WERI-Rb-1 (cell line): ENCODE data around the gene FBXW8.

Experiments
- DNase-seq: peaks from one replicate; pipeline ENCODE4 v3.0.0-alpha.2; 2020
- H3K27ac ChIP-seq: fragments of 250-450 bp; sonication (Bioruptor Pico); 2 replicates; pipeline ENCODE4 v1.5.1; 2020; ENCODE audit warnings: mild to moderate bottlenecking, moderate library complexity
- H3K27me3 ChIP-seq: fragments of 250-450 bp; sonication (Bioruptor Pico); 2 replicates; pipeline ENCODE4 v1.5.1; 2021; ENCODE audit warnings: mild to moderate bottlenecking, low read depth, moderate library complexity; ENCODE audit not compliant: insufficient read depth, severe bottlenecking
- H3K36me3 ChIP-seq: fragments of 250-450 bp; sonication (Bioruptor Pico); 2 replicates; pipeline ENCODE4 v1.5.1; 2020; ENCODE audit warnings: mild to moderate bottlenecking, moderate library complexity
- H3K4me3 ChIP-seq: 2 replicates; pipeline ENCODE4 v1.5.1; 2011; ENCODE audit warnings: low read depth, mild to moderate bottlenecking, control low read depth, low read length
- H3K9me3 ChIP-seq: fragments of 250-450 bp; sonication (Bioruptor Pico); 2 replicates; pipeline ENCODE4 v1.5.1; 2021; ENCODE audit warnings: mild to moderate bottlenecking, moderate library complexity; ENCODE audit not compliant: severe bottlenecking
- TF ChIP-seq, protein P1 (sequence below): IDR thresholded peaks from 2 replicates; pipeline ENCODE4 v1.5.1; 2011; ENCODE audit warnings: low read depth, mild to moderate bottlenecking, control low read depth, inconsistent platforms, low read length

FBXW8 gene

DNA sequence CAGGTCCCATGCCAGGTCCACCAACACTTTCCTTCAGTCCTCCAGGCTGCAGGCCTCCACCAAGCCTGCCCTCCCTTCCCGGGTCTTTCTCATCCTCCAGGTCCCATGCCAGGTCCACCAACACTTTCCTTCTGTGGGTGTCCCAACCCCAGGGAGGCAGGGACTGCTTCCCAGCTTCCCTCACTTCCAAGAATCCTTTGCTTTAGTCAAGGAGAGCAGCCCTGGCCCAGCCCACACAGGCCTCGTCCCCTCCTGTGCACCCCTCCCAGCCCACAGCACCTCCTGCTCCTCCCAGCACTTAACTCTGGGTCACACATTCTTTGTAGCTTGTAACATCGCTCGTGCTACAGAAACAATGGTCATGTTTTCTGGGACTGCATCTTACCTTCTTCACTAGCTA lies 115.6 kb downstream of the FBXW8 start:
- no peak overlapping the region for H3K27ac ChIP-seq
- no peaks in the 10 kb centered on the region for H3K9me3 ChIP-seq
- no peaks in the 10 kb centered on the region for H3K27me3 ChIP-seq
- no peak for DNase-seq
- H3K36me3 ChIP-seq: peaks cover 34% of the 10 kb centered on the region
- H3K4me3 ChIP-seq: no peak overlapping the region
- TF ChIP-seq, protein P1, sequence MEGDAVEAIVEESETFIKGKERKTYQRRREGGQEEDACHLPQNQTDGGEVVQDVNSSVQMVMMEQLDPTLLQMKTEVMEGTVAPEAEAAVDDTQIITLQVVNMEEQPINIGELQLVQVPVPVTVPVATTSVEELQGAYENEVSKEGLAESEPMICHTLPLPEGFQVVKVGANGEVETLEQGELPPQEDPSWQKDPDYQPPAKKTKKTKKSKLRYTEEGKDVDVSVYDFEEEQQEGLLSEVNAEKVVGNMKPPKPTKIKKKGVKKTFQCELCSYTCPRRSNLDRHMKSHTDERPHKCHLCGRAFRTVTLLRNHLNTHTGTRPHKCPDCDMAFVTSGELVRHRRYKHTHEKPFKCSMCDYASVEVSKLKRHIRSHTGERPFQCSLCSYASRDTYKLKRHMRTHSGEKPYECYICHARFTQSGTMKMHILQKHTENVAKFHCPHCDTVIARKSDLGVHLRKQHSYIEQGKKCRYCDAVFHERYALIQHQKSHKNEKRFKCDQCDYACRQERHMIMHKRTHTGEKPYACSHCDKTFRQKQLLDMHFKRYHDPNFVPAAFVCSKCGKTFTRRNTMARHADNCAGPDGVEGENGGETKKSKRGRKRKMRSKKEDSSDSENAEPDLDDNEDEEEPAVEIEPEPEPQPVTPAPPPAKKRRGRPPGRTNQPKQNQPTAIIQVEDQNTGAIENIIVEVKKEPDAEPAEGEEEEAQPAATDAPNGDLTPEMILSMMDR: no peak

DNA sequence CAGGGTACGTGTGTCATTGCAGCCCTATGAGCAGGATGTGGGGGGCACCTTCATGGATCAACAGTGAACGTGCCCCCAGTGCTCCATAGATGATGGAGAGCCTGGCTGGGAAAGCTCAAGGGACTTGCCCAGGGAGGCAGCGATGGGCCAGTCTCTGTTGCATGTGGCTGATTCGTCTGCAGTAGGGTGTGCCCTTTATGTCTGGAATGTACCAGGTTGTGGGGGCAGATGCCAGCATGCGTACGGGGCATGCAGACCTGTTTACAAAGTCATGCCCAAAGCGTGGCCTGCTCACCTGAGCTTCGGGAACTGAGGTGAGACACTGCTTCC lies 116.1 kb downstream of the FBXW8 start:
- Histone ChIP-seq H3K9me3 (no peaks in the 10 kb centered on the region), H3K27ac (no peak overlapping the region), H3K4me3 (no peak overlapping the region), H3K36me3 (peaks cover 34% of the 10 kb centered on the region), H3K27me3 (no peaks in the 10 kb centered on the region)
- DNase-seq: no peak
- TF ChIP-seq, protein P1: no peak

DNA sequence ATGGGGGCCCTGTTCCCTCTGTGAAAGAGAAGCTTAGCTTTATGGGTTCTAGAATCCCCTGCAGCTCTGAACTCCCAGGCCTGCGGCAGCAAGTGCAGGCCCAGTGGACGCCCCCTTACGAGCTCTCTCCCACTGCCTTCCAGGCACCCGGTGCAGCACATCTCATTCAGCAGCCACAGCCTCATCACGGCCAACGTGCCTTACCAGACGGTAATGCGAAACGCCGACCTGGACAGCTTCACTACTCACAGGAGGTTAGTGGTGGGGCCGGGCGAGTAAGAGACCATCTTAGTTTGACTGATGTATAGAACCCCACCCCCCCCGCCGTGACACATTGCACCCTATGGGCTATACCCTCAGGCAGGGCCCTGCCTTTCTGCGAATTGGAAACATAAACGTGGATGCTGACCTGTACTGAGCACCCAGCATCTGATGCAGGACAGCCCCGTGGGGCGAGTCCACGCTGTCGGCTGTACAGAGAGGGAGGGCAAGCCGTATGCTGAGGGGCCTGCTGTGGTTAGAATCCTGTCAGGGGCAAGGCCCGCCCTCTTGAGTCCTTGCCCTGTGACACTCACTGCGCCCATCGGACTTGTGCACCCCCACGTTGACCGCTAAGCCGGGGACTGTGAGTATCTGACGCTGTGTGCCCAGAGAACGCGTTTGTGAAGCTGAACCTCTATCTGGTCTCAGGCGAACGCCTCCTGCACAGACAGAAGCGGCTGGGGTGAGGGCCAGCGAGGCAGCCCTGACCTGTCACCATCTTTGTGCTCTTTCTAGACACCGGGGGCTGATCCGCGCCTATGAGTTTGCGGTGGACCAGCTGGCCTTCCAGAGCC lies 116.7 kb downstream of the FBXW8 start:
- H3K36me3 ChIP-seq: peaks cover 34% of the 10 kb centered on the region
- H3K27me3 ChIP-seq: no peaks in the 10 kb centered on the region
- DNase-seq: no peak
- TF ChIP-seq, protein P1: no peak
- no peak overlapping the region for H3K4me3 ChIP-seq
- no peak overlapping the region for H3K27ac ChIP-seq
- no peaks in the 10 kb centered on the region for H3K9me3 ChIP-seq

DNA sequence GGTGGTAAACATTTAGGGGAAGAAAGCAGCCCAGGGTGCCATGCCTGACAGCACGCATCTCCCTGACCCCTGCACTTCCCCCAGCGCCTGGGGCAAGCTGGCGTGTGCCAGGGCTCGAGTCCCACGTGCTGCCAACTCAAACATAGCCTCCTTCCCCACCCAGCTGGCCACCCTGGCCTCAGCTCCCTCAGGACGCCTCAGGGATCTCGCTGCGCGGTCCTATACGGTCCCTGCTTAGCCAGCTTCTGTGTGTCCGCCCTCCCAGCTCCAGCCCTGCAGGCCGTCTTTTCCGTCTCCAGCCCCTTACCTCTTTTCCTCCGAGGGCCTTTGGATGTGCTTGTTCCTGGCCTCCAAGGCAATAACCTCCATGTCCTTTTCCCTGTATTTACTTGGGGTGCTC lies 117.5 kb downstream of the FBXW8 start:
- no peak for DNase-seq
- Histone ChIP-seq H3K27ac (no peak overlapping the region), H3K27me3 (no peaks in the 10 kb centered on the region), H3K9me3 (no peaks in the 10 kb centered on the region), H3K4me3 (no peak overlapping the region), H3K36me3 (peaks cover 34% of the 10 kb centered on the region)
- TF ChIP-seq, protein P1: no peak

DNA sequence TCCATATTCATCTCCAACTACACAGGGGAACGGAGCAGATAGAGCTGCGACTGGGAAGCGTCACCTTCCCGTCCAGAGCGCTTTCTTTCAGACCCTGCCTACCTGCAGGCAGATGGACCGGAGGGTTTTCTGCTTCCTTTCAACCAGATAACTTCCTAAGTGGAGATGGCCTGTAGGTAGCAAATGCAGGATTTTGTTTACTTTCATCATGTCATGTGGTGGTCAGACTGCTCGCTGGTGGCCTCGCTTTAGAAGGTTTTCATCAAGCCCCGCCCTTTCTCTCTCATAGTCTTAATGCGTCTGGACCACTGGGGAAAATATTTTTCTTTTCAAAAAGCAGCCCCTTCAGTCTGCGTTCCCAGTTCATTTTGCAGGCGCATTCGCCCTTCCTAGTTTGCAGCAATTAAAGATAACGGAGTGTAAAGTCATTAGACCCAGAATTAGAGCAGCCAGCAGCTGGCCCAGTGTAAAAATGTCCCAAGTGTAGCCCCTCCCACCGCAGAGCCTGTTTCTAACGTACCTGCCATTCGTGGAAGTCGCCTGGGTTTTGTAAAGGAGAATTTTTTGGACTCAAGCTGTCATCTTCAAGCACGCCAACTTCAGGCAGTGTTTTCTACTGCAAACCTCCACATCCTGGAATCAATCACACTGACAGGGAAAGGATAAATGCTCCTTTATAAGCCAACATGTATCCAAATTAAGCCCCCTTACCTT lies 119.6 kb downstream of the FBXW8 start:
- TF ChIP-seq, protein P1: no peak
- H3K4me3 ChIP-seq: no peak overlapping the region
- H3K27me3 ChIP-seq: no peaks in the 10 kb centered on the region
- DNase-seq: no peak
- no peaks in the 10 kb centered on the region for H3K9me3 ChIP-seq
- no peak overlapping the region for H3K27ac ChIP-seq
- H3K36me3 ChIP-seq: peaks cover 23% of the 10 kb centered on the region
